Smooth muscle cell (in vitro differentiated cells): ENCODE measurements around the gene SV2B. TPM values are rescaled to one million over a fixed set of nuclear protein-coding genes. Genes with fewer than 3 reads are reported as not detected.
A peak's percentile ranks its signal among the peaks of the same experiment; 100 is the strongest.

ENCODE experiments used
- DNase-seq: peaks from one replicate; lab custom pipeline; 2025; ENCODE audit not compliant: unreplicated experiment; lab: John Stamatoyannopoulos, UW
- H2AFZ ChIP-seq: fragments of 200-600 bp; sonication (generic); 2 replicates; pipeline ENCODE4 v1.6.0; 2016; ENCODE audit warnings: antibody characterized with exemption, low read depth, mild to moderate bottlenecking
- H3F3A ChIP-seq: fragments of 200-600 bp; sonication (generic); 2 replicates; pipeline ENCODE4 v1.6.0; 2017; ENCODE audit warnings: antibody characterized with exemption, low read depth
- H3K27ac ChIP-seq: fragments of 200-600 bp; sonication (generic); 2 replicates; pipeline ENCODE4 v1.5.1; 2016; ENCODE audit warnings: low read depth, mild to moderate bottlenecking
- H3K27me3 ChIP-seq: fragments of 200-600 bp; sonication (generic); 2 replicates; pipeline ENCODE4 v1.6.1; 2016; ENCODE audit warnings: low read depth, mild to moderate bottlenecking
- H3K36me3 ChIP-seq: fragments of 200-600 bp; sonication (generic); 2 replicates; pipeline ENCODE4 v1.5.1; 2016; ENCODE audit warnings: low read depth
- H3K4me1 ChIP-seq: fragments of 200-600 bp; sonication (generic); 2 replicates; pipeline ENCODE4 v1.5.1; 2016; ENCODE audit warnings: low read depth
- H3K4me2 ChIP-seq: fragments of 200-600 bp; sonication (generic); 2 replicates; pipeline ENCODE4 v1.6.0; 2016; ENCODE audit warnings: mild to moderate bottlenecking
- H3K4me3 ChIP-seq: fragments of 200-600 bp; sonication (generic); 2 replicates; pipeline ENCODE4 v1.5.1; 2016; ENCODE audit warnings: mild to moderate bottlenecking
- H3K79me2 ChIP-seq: fragments of 200-600 bp; sonication (generic); 2 replicates; pipeline ENCODE4 v1.6.0; 2016; ENCODE audit warnings: low read depth, mild to moderate bottlenecking
- H3K9ac ChIP-seq: fragments of 200-600 bp; sonication (generic); 2 replicates; pipeline ENCODE4 v1.6.0; 2016; ENCODE audit warnings: low read depth
- H3K9me3 ChIP-seq: fragments of 200-600 bp; sonication (generic); replicated peaks from 2 replicates; pipeline ENCODE4 v1.5.1; 2016; ENCODE audit warnings: low read depth
- H4K20me1 ChIP-seq: fragments of 200-600 bp; sonication (generic); 2 replicates; pipeline ENCODE4 v1.6.0; 2016; ENCODE audit warnings: low read depth
- WGBS: methylation state at CpG from one replicate; pipeline ENCODE4 v1.1.7; 2016; ENCODE audit warnings: low lambda C conversion rate; 5-methylcytosine and 5-hydroxymethylcytosine counted together
- polyA plus RNA-seq: library from polyadenylated mRNA; unstranded; fragments of >200 nt; fragmentation: Nextera tagmentation; extraction: Ambion mirVana; gene quantifications from 2 replicates; pipeline ENCODE4 v1.2.1, GENCODE V29; 2016
- total RNA-seq: library from RNA; depleted of rRNA; stranded (reverse); fragments of >200 nt; gene quantifications from 2 replicates; pipeline ENCODE4 v1.2.3, GENCODE V29; 2014
- TF ChIP-seq, protein P1 (sequence below): fragments of 200-600 bp; sonication (generic); IDR thresholded peaks from 2 replicates; pipeline ENCODE4 v1.5.1; 2017; ENCODE audit warnings: borderline replicate concordance, mild to moderate bottlenecking, antibody characterized with exemption; ENCODE audit not compliant: insufficient read depth, poor library complexity, severe bottlenecking

The SV2B gene
- total and polyA plus RNA-seq, 2 experiments from 2014 or later = not detected

GRCh38 chr15:91254766-91255165 lies 154.7 kb downstream of the SV2B start:
- H3K9me3 ChIP-seq = no peaks in the 10 kb centered on the region
- no peaks in the 10 kb centered on the region for H3K79me2 ChIP-seq
- H3K4me2 ChIP-seq = no peak overlapping the region
- H2AFZ ChIP-seq = no peak overlapping the region
- TF ChIP-seq, protein P1, sequence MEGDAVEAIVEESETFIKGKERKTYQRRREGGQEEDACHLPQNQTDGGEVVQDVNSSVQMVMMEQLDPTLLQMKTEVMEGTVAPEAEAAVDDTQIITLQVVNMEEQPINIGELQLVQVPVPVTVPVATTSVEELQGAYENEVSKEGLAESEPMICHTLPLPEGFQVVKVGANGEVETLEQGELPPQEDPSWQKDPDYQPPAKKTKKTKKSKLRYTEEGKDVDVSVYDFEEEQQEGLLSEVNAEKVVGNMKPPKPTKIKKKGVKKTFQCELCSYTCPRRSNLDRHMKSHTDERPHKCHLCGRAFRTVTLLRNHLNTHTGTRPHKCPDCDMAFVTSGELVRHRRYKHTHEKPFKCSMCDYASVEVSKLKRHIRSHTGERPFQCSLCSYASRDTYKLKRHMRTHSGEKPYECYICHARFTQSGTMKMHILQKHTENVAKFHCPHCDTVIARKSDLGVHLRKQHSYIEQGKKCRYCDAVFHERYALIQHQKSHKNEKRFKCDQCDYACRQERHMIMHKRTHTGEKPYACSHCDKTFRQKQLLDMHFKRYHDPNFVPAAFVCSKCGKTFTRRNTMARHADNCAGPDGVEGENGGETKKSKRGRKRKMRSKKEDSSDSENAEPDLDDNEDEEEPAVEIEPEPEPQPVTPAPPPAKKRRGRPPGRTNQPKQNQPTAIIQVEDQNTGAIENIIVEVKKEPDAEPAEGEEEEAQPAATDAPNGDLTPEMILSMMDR = no peak
- H3K36me3 ChIP-seq = no peaks in the 10 kb centered on the region
- WGBS = 82% methylated on average over 3 of the region's 3 CpGs
- H3K27me3 ChIP-seq = peaks cover 16% of the 10 kb centered on the region
- no peaks in the 10 kb centered on the region for H4K20me1 ChIP-seq
- H3K9ac ChIP-seq = no peak overlapping the region
- H3K4me1 ChIP-seq = no peaks in the 10 kb centered on the region
- DNase-seq = no peak
- no peak overlapping the region for H3K4me3 ChIP-seq
- H3K27ac ChIP-seq = no peak overlapping the region
- no peaks in the 10 kb centered on the region for H3F3A ChIP-seq

GRCh38 chr15:91255670-91256192 lies 155.7 kb downstream of the SV2B start:
- no peaks in the 10 kb centered on the region for H3K79me2 ChIP-seq
- H2AFZ ChIP-seq = no peak overlapping the region
- no peak overlapping the region for H3K4me2 ChIP-seq
- TF ChIP-seq, protein P1 = no peak
- DNase-seq = no peak
- H3K36me3 ChIP-seq = no peaks in the 10 kb centered on the region
- 87% methylated on average over 3 of the region's 3 CpGs for WGBS
- no peaks in the 10 kb centered on the region for H3K9me3 ChIP-seq
- H3K27me3 ChIP-seq = peaks cover 15% of the 10 kb centered on the region
- H3K9ac ChIP-seq = no peak overlapping the region
- H3K4me3 ChIP-seq = no peak overlapping the region
- no peaks in the 10 kb centered on the region for H3K4me1 ChIP-seq
- no peaks in the 10 kb centered on the region for H3F3A ChIP-seq
- H3K27ac ChIP-seq = no peak overlapping the region
- no peaks in the 10 kb centered on the region for H4K20me1 ChIP-seq

DNA sequence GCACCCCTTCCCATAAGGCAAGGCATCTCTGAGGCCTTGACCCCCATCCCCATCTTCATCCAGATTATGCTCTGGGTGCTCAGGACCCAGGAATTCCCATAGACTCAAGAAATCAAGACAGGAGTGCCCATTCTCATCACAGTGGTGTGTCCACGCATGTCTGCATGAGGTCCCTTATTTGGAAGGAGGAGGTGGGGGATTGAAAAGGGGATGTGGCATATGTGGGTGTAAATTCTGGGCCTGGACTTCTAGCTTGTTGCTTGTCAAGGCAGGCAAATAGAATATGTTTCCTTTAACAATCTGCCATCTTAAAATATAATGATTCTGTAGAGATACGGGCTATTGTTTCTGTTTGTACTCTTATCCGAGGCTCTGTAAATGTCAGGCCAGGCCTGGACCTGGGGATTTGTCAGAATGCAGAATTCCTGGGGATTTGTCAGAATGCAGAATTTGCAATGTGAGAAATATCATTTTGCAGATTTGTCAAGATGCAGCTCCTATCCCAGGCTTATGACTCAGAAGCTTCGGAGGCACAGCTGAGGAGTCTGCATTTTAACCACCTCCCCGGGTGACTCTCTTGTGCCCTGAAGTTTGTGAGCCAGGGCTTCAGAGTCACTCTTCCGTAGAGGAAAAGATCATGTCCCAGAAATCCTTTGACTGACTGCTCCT lies 157.8 kb downstream of the SV2B start:
- no peak overlapping the region for H3K27ac ChIP-seq
- H3K4me1 ChIP-seq = no peaks in the 10 kb centered on the region
- 70% methylated on average over 6 of the region's 6 CpGs for WGBS
- DNase-seq = no peak
- no peak overlapping the region for H3K9ac ChIP-seq
- H3K9me3 ChIP-seq = no peaks in the 10 kb centered on the region
- H3F3A ChIP-seq = no peaks in the 10 kb centered on the region
- no peak overlapping the region for H3K4me3 ChIP-seq
- no peaks in the 10 kb centered on the region for H4K20me1 ChIP-seq
- TF ChIP-seq, protein P1 = no peak
- H3K4me2 ChIP-seq = no peak overlapping the region
- H3K36me3 ChIP-seq = no peaks in the 10 kb centered on the region
- no peaks in the 10 kb centered on the region for H3K79me2 ChIP-seq
- H2AFZ ChIP-seq = no peak overlapping the region
- H3K27me3 ChIP-seq = peaks cover 12% of the 10 kb centered on the region

GRCh38 chr15:91258415-91258759 lies 158.3 kb downstream of the SV2B start:
- no peaks in the 10 kb centered on the region for H3K9me3 ChIP-seq
- H3K27ac ChIP-seq = no peak overlapping the region
- no peaks in the 10 kb centered on the region for H3K79me2 ChIP-seq
- no peak overlapping the region for H3K9ac ChIP-seq
- no peak overlapping the region for H3K4me3 ChIP-seq
- no peak overlapping the region for H2AFZ ChIP-seq
- DNase-seq = no peak
- no peaks in the 10 kb centered on the region for H4K20me1 ChIP-seq
- H3K36me3 ChIP-seq = no peaks in the 10 kb centered on the region
- peaks cover 12% of the 10 kb centered on the region for H3K27me3 ChIP-seq
- TF ChIP-seq, protein P1 = peak; percentile 19
- 44% methylated on average over 6 of the region's 6 CpGs for WGBS
- no peaks in the 10 kb centered on the region for H3K4me1 ChIP-seq
- no peak overlapping the region for H3K4me2 ChIP-seq
- no peaks in the 10 kb centered on the region for H3F3A ChIP-seq
